Measurements from ENCODE around the gene LSM7.
"Not testable (repeated sequence)": the region's sequence is repeated elsewhere in the genome, so short reads cannot be mapped to it uniquely, and the experiment has no call there.

Gene LSM7

DNA sequence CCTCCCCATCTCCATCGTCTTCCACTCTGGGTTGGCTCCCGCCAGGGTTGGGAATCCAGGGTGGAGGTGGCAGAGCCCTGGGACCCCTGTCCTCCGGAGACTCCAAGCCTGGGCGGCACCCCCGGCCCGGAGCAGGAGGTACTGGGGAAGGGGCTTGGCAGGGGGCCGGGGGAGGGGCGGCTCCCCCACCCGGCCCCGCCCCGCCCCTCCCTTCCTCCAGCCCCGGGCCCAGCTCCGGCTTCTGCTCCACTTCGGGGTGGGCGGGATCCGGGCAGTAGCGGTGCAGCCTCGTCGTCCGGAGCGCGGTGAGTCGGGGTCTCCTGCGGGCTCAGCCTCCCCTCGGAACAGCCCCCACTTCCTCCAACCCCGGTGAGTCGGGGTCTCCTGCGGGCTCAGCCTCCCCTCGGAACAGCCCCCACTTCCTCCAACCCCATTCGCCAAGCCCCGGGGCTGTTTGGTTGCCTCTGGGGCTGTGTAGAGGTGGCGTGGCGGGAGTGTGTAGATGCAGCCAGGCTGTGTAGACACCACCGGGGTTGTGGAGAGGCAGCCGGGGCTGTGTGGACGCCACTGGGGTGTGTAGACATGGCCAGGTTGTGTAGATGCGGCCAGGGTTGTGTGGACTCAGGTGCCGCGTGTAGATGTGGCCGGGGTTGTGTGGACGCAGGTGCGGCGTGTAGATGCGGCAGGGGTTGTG is 31.8 kb upstream of the LSM7 start, which contains the start of gene TMPRSS9:
TMPRSS9 (plus strand) TSS at position 274 of the 694 bp plus-strand sequence. CDS start 29,521 bp downstream, outside the sequence.
- DNase-seq (ENCODE audit: insufficient read length, low spot score) (no peak), FAIRE-seq (no peak)
- no peak for TF ChIP-seq POLR2A (IDR thresholded peaks at IDR 0.05; ENCODE audit: low read depth, low read length)

DNA sequence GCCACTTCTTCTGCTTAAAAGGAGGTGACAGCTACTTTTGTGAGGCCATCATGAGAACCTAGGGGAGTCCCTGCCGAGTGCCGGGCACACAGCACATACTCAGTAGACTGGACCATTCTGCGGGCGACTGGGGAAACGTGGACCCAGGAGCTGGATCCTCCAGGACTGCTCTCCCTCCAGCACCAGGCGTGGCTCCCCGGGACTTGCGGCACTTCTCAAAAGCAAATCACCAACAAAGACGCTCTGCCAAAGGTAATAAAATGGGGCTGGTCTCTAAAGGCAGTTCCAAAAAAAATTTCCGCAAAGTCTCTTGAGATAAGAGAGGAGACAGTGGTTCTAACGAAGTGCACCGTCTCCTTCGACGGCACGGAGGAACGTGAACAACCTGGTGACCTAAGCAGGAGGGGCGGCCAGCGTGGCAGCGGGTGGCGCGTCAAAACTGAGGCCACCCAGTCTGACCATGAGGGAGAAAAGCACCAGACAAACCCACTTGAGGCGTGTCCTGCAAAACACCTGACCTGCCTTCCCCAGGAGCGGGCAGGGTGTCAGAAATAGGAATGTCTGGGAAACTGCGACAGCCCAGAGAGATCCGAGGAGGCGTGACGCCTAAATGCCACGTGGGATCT is 30.3 kb upstream of the LSM7 start:
- no peak for FAIRE-seq
- no peak for TF ChIP-seq POLR2A (IDR thresholded peaks at IDR 0.05; ENCODE audit: low read depth, low read length)
- DNase-seq (ENCODE audit: insufficient read length, low spot score), result no peak

- DNase-seq (ENCODE audit: insufficient read length, low spot score) (no peak), FAIRE-seq (no peak)
- TF ChIP-seq POLR2A (IDR thresholded peaks at IDR 0.05; ENCODE audit: low read depth, low read length), result no peak
These were observed 29.2 kb upstream of the LSM7 start for GRCh38 chr19:2357279-2358206.

DNA sequence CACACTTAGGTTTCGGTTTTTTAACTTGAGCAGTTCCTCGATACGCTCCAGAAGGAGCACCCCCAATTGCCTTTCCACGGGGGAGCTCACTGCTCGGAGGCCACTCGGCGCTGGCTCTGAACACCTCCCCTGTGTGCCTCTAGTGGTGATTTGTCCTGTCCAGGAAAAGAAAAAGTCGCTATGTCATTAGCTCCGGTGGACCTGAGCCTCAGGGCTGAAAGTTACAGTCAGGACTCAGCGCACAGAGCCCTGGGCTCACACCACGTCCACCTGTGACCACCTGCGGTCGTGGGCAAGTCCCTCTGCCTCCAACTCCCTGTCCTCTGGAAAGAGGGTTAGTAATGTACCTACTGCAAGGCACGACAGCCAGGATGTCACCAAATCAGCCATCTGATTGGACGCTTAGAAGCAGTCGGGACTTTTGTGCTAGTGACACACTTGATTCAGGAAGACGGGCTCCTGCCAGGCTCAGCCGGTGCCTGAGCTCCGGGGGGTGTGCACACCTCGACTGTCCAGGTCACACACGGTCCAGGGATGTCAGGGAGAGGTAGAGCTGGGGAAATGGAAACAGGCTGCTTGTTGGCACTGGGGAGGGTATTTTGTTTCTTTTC is 27.8 kb upstream of the LSM7 start:
- FAIRE-seq, result no peak
- TF ChIP-seq POLR2A (IDR thresholded peaks at IDR 0.05; ENCODE audit: low read depth, low read length), result no peak
- no peak for DNase-seq (ENCODE audit: insufficient read length, low spot score)

GRCh38 chr19:2355168-2356035 is 27.0 kb upstream of the LSM7 start:
- TF ChIP-seq POLR2A (IDR thresholded peaks at IDR 0.05; ENCODE audit: low read depth, low read length), result no peak
- DNase-seq (ENCODE audit: insufficient read length, low spot score) (no peak), FAIRE-seq (no peak)

DNA sequence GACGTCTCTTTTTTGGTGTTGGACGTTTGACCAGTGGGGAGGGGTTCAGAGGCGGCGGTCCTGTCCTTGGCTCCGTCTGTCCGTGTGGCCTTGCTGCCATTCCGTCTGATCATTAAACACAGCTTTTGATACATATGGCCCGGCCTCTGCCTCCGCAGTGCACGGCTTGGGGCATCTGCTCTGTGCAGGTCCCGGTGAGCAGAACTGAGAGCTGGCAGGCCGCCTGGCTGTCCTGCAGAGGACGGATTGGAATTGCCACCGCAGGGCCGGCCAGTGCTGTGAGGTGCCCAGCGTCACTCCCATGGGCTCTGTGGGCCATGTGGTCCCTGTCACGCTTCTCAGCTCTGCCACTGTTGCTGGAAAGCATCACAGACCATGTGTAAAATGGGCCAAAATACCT is 26.3 kb upstream of the LSM7 start:
- DNase-seq (ENCODE audit: insufficient read length, low spot score) (no peak), FAIRE-seq (no peak)
- TF ChIP-seq POLR2A (IDR thresholded peaks at IDR 0.05; ENCODE audit: low read depth, low read length), result no peak

GRCh38 chr19:2353887-2354592 is 25.7 kb upstream of the LSM7 start:
- no peak for TF ChIP-seq POLR2A (IDR thresholded peaks at IDR 0.05; ENCODE audit: low read depth, low read length)
- FAIRE-seq (no peak), DNase-seq (ENCODE audit: insufficient read length, low spot score) (no peak)

GRCh38 chr19:2353159-2353886 is 24.9 kb upstream of the LSM7 start:
- no peak for DNase-seq (ENCODE audit: insufficient read length, low spot score)
- TF ChIP-seq POLR2A (IDR thresholded peaks at IDR 0.05; ENCODE audit: low read depth, low read length), result no peak
- FAIRE-seq, result no peak

GRCh38 chr19:2352121-2352520 is 23.7 kb upstream of the LSM7 start:
- no peak for DNase-seq (ENCODE audit: insufficient read length, low spot score)

DNA sequence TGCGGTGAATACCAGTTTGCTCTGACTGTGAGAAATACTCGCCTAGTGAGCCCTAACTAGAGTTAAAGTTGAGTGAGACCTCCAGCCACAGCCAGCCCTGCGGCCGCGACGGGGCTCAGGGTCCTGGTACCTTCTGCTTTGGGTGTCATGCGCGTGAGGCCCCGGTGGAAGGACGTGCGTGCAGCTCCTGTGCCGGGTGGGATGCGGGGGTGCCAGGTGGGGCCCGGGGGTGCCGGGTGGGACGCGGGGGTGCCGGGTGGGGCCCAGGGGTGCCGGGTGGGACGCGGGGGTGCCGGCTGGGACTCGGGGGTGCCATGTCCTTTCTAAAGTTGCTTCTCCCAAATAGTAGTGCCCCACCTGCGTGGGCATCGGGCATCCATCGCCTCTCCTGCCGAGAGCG is 23.2 kb upstream of the LSM7 start:
- TF ChIP-seq POLR2A (IDR thresholded peaks at IDR 0.05; ENCODE audit: low read depth, low read length), result no peak
- no peak for DNase-seq (ENCODE audit: insufficient read length, low spot score)
- no peak for FAIRE-seq

More at GRCh38 chr19:2352121-2352520, 23.7 kb upstream of the LSM7 start:
- no peak for TF ChIP-seq POLR2A (IDR thresholded peaks at IDR 0.05; ENCODE audit: low read depth, low read length)
- no peak for FAIRE-seq

DNA sequence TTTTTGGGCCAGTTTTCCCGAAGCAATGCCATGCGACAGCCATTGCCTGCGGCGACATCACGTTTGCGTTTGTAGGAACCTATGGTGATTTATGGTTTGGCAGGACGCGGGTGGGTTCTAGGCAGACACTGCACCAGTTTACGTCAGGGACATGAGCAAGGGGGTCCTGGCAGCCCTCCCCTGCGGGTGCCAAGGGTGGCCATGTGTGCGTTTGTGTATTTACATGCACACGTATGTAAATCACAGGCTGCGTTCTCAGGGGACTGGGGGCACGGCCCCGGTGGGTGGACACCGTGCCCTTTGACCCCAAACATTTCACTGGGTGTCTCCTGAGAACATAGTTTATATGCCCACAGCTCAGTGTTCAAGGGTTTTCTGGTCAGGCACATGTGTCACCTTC is 22.3 kb upstream of the LSM7 start:
- DNase-seq (ENCODE audit: insufficient read length, low spot score), result no peak
- TF ChIP-seq POLR2A (IDR thresholded peaks at IDR 0.05; ENCODE audit: low read depth, low read length), result no peak
- no peak for FAIRE-seq

GRCh38 chr19:2349818-2350217 is 21.4 kb upstream of the LSM7 start:
- not testable (repeated sequence) for DNase-seq (ENCODE audit: insufficient read length, low spot score); FAIRE-seq

Measured in H54 (cell line).